ENCODE results near the gene PHKA1.
"Not testable (repeated sequence)": the region's sequence is repeated elsewhere in the genome, so short reads cannot be mapped to it uniquely, and the experiment has no call there.

PHKA1 gene

GRCh38 chrX:72572248-72573157 is 141.6 kb downstream of the PHKA1 start, which contains the start of gene HDAC8:
TSS of gene HDAC8 (minus strand) at chrX:72572843. CDS start at chrX:72572761, 82 bp downstream.
- peak; percentile 66 for DNase-seq (ENCODE audit: low spot score)

- no peak for DNase-seq (ENCODE audit: low spot score)
Measured at GRCh38 chrX:72569786-72570185, 144.3 kb downstream of the PHKA1 start.

DNA sequence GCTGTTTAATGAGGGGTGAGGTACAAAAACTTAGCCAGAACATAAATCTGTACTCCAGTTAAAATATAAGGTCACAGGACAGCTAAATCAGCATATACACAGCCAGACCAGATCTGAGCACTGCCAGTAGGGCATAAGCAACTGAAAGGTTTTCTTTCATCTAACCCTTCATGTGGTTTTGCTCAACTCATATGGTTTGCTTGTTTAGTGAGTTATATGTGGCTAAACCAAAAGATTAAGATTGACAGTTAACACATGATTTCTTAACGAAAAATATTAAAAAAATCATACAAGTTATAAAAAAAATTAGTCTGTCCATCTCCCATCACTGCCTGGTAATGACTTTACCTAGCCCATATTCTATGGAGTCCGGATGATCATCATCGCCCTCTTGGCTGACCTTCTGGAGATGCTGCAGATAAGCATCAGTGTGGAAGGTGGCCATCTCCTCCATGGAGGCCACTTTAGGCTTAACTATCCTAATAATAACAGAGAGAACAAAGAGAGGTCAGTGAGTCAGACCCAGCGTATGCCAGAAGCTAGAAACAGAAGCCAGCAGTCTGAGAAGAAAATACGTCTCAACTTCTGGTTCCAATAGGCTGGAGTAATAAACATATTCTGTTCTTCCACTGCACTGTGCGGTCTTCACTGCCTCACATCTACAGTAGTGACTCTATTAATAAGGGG is 145.6 kb downstream of the PHKA1 start:
- no peak for DNase-seq (ENCODE audit: low spot score)

DNA sequence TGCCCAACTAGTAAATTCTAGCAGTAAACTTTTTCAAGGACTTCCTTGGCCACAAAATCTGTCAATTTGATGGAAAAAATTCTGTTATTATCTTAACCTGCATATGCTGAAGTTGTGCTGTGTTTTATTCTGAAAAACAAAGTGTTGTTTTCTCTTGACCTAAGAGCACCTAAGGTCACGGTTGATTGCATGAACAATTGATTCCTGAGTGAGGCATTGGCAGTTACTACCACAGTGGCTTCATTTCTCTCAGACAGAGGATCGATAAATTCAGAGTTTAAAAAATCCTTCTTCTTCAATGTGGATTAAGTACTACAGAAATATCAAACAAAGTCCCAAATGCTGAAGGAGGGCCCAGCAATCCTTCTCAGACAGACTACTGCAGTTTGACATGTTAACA is 147.7 kb downstream of the PHKA1 start:
- DNase-seq (ENCODE audit: low spot score): no peak

- not testable (repeated sequence) for DNase-seq (ENCODE audit: low spot score)
Measured at GRCh38 chrX:72559655-72560054, 154.5 kb downstream of the PHKA1 start.

- DNase-seq (ENCODE audit: low spot score): no peak
Measured at GRCh38 chrX:72554448-72555140, 159.5 kb downstream of the PHKA1 start.

- not testable (repeated sequence) for DNase-seq (ENCODE audit: low spot score)
Measured at GRCh38 chrX:72552443-72552842, 161.7 kb downstream of the PHKA1 start.

DNA sequence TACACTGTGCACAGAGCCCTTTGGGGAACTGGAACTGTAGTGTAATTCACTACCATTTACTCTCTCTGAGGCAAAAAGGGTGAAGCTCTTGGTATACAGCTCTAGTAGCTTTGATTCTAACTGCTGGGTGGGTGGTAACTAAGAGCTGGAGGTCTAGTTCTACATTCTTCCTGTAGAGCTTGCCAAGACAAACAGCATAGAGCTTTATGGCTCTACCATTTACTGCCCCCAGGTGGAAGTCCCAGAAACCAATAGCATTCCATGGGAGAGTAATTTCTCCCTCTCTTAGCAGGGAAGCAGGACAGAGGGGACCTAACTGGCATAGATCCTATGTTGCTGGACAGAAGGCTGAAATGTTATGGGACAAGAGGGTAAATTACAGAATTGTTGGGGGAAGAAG is 168.1 kb downstream of the PHKA1 start:
- DNase-seq (ENCODE audit: low spot score): no peak

GRCh38 chrX:72540318-72540717 is 173.8 kb downstream of the PHKA1 start:
- DNase-seq (ENCODE audit: low spot score): no peak

GRCh38 chrX:72539822-72540221 is 174.3 kb downstream of the PHKA1 start:
- no peak for DNase-seq (ENCODE audit: low spot score)

DNA sequence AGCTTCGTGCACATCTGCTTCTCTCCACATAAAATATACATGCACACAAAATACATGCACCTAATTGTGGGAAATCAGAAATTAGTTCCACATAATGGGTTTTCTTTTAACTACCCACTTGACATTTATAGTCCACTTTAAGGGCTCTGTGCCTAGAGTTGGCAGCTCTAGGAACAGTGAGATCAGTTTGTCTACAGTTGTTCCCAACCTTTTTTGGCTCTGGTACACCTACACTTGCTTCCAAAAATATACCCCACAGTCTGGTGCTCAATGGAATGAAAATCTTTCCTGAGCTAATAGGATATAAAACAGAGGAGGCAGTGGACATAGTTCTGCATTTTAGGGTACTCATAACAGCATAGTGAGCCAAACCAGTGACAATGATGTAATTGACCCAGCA is 177.6 kb downstream of the PHKA1 start:
- no peak for DNase-seq (ENCODE audit: low spot score)

DNA sequence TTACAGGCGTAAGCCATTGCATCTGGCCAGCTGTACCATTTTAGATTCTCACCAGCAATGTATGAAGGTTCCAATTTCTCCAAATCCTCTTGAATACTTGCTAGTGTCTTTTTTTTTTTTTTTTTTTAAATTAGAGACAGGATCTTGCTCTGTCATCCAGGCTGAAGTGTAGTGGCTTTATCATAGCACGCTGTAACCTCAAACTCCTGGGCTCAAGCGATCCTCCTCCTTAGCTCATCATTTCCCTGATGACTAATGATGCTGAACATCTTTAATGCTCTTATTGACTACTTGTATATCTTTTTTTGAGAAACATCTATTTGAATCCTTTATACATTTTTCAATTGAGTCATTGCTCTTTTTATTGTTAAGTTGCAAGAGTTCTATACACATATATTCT is 181.7 kb downstream of the PHKA1 start:
- no peak for DNase-seq (ENCODE audit: low spot score)

All from activated CD4-positive, alpha-beta T cell treated with anti-CD3 and anti-CD28 coated beads, Interleukin-2, Interleukin-4, amounts not matched to agents 100 ng/mL and 50 ng/mL, durations not matched to agents 16 hours and 8 hours (primary cell).